H9 (cell line): ENCODE measurements around the gene ATP11B. TPM values are rescaled to one million over a fixed set of nuclear protein-coding genes. Genes with fewer than 3 reads are reported as not detected.

Source experiments
- DNase-seq: peaks from one replicate; pipeline ENCODE4 v3.0.0-alpha.2; 2017
- H2AFZ ChIP-seq: one replicate; pipeline ENCODE4 v1.6.1; 2013; ENCODE audit warnings: mild to moderate bottlenecking, low read length, control low read depth, moderate library complexity
- H2AK5ac ChIP-seq: 2 replicates; pipeline ENCODE4 v1.6.1; 2013; ENCODE audit warnings: low read length, control low read depth, mixed read lengths; ENCODE audit not compliant: insufficient read length
- H2BK120ac ChIP-seq: one replicate; pipeline ENCODE4 v1.6.1; 2013; ENCODE audit warnings: low read depth, mild to moderate bottlenecking, low read length, control low read depth, inconsistent platforms; ENCODE audit not compliant: poor library complexity, severe bottlenecking
- H2BK12ac ChIP-seq: 2 replicates; pipeline ENCODE4 v1.6.1; 2013; ENCODE audit warnings: low read length, control low read depth, mixed read lengths, low read depth; ENCODE audit not compliant: insufficient read length
- H2BK15ac ChIP-seq: 2 replicates; pipeline ENCODE4 v1.6.1; 2013; ENCODE audit warnings: low read depth, low read length, control low read depth
- H2BK20ac ChIP-seq: one replicate; pipeline ENCODE4 v1.6.1; 2013; ENCODE audit warnings: low read depth, mild to moderate bottlenecking, low read length, control low read depth, inconsistent platforms; ENCODE audit not compliant: poor library complexity, severe bottlenecking
- H2BK5ac ChIP-seq: 2 replicates; pipeline ENCODE4 v1.6.1; 2013; ENCODE audit warnings: low read length, control low read depth, mixed read lengths; ENCODE audit not compliant: insufficient read length
- H3K14ac ChIP-seq: 2 replicates; pipeline ENCODE4 v1.6.1; 2013; ENCODE audit warnings: low read length, control low read depth; ENCODE audit not compliant: insufficient read depth
- H3K18ac ChIP-seq: 2 replicates; pipeline ENCODE4 v1.6.1; 2013; ENCODE audit warnings: low read depth, mild to moderate bottlenecking, mixed read lengths, low read length, control low read depth; ENCODE audit not compliant: insufficient read length
- H3K23ac ChIP-seq: 2 replicates; pipeline ENCODE4 v1.6.1; 2013; ENCODE audit warnings: low read length, control low read depth, mixed read lengths, low read depth; ENCODE audit not compliant: insufficient read length
- H3K23me2 ChIP-seq: 2 replicates; pipeline ENCODE4 v1.6.1; 2013; ENCODE audit warnings: low read depth, mild to moderate bottlenecking, mixed read lengths, low read length, control low read depth; ENCODE audit not compliant: insufficient read length, poor library complexity, severe bottlenecking
- H3K27ac ChIP-seq: 2 replicates; pipeline ENCODE4 v1.5.1; 2013; ENCODE audit warnings: low read length, control low read depth, mixed read lengths, low read depth; ENCODE audit not compliant: insufficient read length
- H3K27me3 ChIP-seq: 2 replicates; pipeline ENCODE4 v1.6.1; 2013; ENCODE audit warnings: low read length, control low read depth, inconsistent platforms; ENCODE audit not compliant: insufficient read depth
- H3K4ac ChIP-seq: 2 replicates; pipeline ENCODE4 v1.6.1; 2013; ENCODE audit warnings: low read depth, mild to moderate bottlenecking, control low read depth, inconsistent platforms, low read length, moderate library complexity
- H3K4me1 ChIP-seq: 2 replicates; pipeline ENCODE4 v1.6.1; 2013; ENCODE audit warnings: low read length, control low read depth, inconsistent platforms; ENCODE audit not compliant: insufficient read depth
- H3K4me2 ChIP-seq: 2 replicates; pipeline ENCODE4 v1.6.1; 2013; ENCODE audit warnings: low read length, control low read depth, mixed read lengths; ENCODE audit not compliant: insufficient read length, insufficient read depth
- H3K56ac ChIP-seq: 2 replicates; pipeline ENCODE4 v1.6.1; 2013; ENCODE audit warnings: low read depth, mild to moderate bottlenecking, mixed read lengths, low read length, control low read depth; ENCODE audit not compliant: insufficient read length
- H3K79me1 ChIP-seq: 2 replicates; pipeline ENCODE4 v1.6.1; 2013; ENCODE audit warnings: low read depth, mild to moderate bottlenecking, moderate library complexity, low read length, control low read depth, inconsistent platforms; ENCODE audit not compliant: insufficient read depth, poor library complexity, severe bottlenecking
- H3K79me2 ChIP-seq: 2 replicates; pipeline ENCODE4 v1.6.1; 2013; ENCODE audit warnings: low read length, control low read depth, inconsistent platforms; ENCODE audit not compliant: insufficient read depth
- H3K9ac ChIP-seq: 2 replicates; pipeline ENCODE4 v1.6.1; 2013; ENCODE audit warnings: low read length, control low read depth, mixed read lengths; ENCODE audit not compliant: insufficient read length; ENCODE audit errors: extremely low read depth
- H3K9me3 ChIP-seq: one replicate; pipeline ENCODE4 v1.6.1; 2013; ENCODE audit warnings: low read depth, low read length, inconsistent platforms; ENCODE audit not compliant: control insufficient read depth
- H3T11ph ChIP-seq: one replicate; pipeline ENCODE4 v1.6.1; 2013; ENCODE audit warnings: mild to moderate bottlenecking, low read length, control low read depth, inconsistent platforms
- H4K20me1 ChIP-seq: one replicate; pipeline ENCODE4 v1.6.1; 2013; ENCODE audit not compliant: control insufficient read depth, insufficient read length, insufficient read depth
- H4K5ac ChIP-seq: 2 replicates; pipeline ENCODE4 v1.6.1; 2013; ENCODE audit warnings: low read depth, mild to moderate bottlenecking, mixed read lengths, low read length, control low read depth; ENCODE audit not compliant: insufficient read length
- H4K8ac ChIP-seq: replicated peaks from 2 replicates; pipeline ENCODE4 v1.6.1; 2013; ENCODE audit warnings: low read length, control low read depth, mixed read lengths, low read depth; ENCODE audit not compliant: insufficient read length
- H4K91ac ChIP-seq: 2 replicates; pipeline ENCODE4 v1.6.1; 2013; ENCODE audit warnings: low read depth, mild to moderate bottlenecking, moderate library complexity, mixed read lengths, low read length, control low read depth; ENCODE audit not compliant: insufficient read length
- H3K27ac Mint-ChIP-seq, 3 experiments: 2 replicates in 2 of 3; 3 replicates in 1 of 3; pipeline ENCODE4 v1.8.0; 2020 to 2021; ENCODE audit warnings: mixed read lengths in 3 of 3, mild to moderate bottlenecking in 1 of 3, moderate library complexity in 1 of 3
- H3K27me3 Mint-ChIP-seq: 2 replicates; pipeline ENCODE4 v1.8.0; 2021; ENCODE audit warnings: low read depth, mild to moderate bottlenecking, moderate library complexity, mixed read lengths
- H3K36me3 Mint-ChIP-seq, 3 experiments: 2 replicates in 2 of 3; 3 replicates in 1 of 3; pipeline ENCODE4 v1.8.0; 2020 to 2021; ENCODE audit warnings: low read depth in 3 of 3, mixed read lengths in 3 of 3; ENCODE audit not compliant: insufficient read depth in 1 of 3
- H3K4me1 Mint-ChIP-seq, 2 experiments: 2 replicates each; pipeline ENCODE4 v1.8.0; 2020; ENCODE audit warnings: mixed read lengths in 2 of 2
- H3K4me3 Mint-ChIP-seq, 2 experiments: 2 replicates in 1 of 2; 3 replicates in 1 of 2; pipeline ENCODE4 v1.8.0; 2020 to 2021; ENCODE audit warnings: mild to moderate bottlenecking in 2 of 2, mixed read lengths in 2 of 2, moderate library complexity in 1 of 2
- H3K9me3 Mint-ChIP-seq, 2 experiments: 2 replicates in 1 of 2; 3 replicates in 1 of 2; pipeline ENCODE4 v1.8.0; 2020; ENCODE audit warnings: mild to moderate bottlenecking in 2 of 2, mixed read lengths in 2 of 2, moderate library complexity in 1 of 2
- WGBS: extraction: QIAGEN DNeasy Blood & Tissue Kit; methylation state at CpG from one replicate; pipeline ENCODE4 v1.1.7; 2013; ENCODE audit warnings: missing lambda C conversion rate, low lambda C conversion rate, mixed read lengths; ENCODE audit not compliant: insufficient read length; ENCODE audit errors: extremely low coverage; 5-methylcytosine and 5-hydroxymethylcytosine counted together
- total RNA-seq: library from RNA; stranded (reverse); gene quantifications from 2 replicates; pipeline ENCODE4 v1.2.1, GENCODE V29; 2021
- TF ChIP-seq, protein P1 (sequence below): fragments of 200-600 bp; sonication (generic); conservative IDR thresholded peaks from 3 replicates; pipeline ENCODE4 v1.8.0; 2021; ENCODE audit warnings: antibody characterized with exemption, mild to moderate bottlenecking

Gene ATP11B
- total RNA-seq, 1 experiment from 2014 or later: 30.0 TPM

DNA sequence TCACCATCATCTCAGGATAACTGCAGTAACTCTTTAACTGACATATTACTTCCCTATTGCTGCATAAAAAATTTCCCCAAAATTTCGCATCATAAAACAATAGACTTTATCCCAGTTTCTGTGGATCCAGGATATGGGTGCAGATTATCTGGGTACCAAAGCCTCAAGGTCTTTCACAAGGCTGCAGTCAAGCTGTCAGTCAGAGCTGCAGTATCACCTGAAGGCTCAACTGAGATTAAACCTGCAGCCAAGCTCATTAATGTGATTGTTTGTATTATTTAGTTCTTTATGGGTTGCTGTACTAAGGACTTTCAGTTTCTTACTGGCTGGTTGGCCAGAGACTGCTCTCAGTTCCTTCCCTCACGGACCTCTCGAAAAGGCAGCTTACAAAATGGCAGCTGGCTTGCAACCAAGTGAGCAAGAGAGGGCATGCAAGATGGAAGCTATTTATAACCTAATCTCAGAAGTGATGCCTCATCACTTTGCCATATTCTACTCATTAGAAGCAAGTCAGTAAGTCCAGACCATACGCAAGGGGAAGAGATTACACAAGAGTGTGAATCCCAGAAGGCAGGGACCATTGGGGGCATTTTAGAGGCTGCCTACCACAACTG is 132.1 kb downstream of the ATP11B start:
- Histone ChIP-seq H3K27ac (no peak overlapping the region), H2BK12ac (no peak overlapping the region), H3K4me2 (no peak overlapping the region), H2BK20ac (no peak overlapping the region), H2BK120ac (no peak overlapping the region), H3K23me2 (no peaks in the 10 kb centered on the region), H3K18ac (peak overlapping the region; percentile 34), H2AK5ac (no peak overlapping the region), H3K79me2 (no peaks in the 10 kb centered on the region), H4K91ac (no peak overlapping the region), H3K9ac (no peak overlapping the region), H2BK15ac (no peak overlapping the region), H3T11ph (no peak overlapping the region), H3K14ac (no peak overlapping the region), H3K4ac (no peak overlapping the region), H3K9me3 (no peaks in the 10 kb centered on the region), H4K20me1 (no peaks in the 10 kb centered on the region), H2AFZ (no peak overlapping the region), H3K56ac (no peak overlapping the region), H3K4me1 (peaks cover 2% of the 10 kb centered on the region; the same call in 1 of the 2 replicates), H4K8ac (no peak overlapping the region), H3K79me1 (no peaks in the 10 kb centered on the region), H2BK5ac (no peak overlapping the region), H3K27me3 (no peaks in the 10 kb centered on the region), H3K23ac (no peak overlapping the region), H4K5ac (no peak overlapping the region)
- H3K27me3 Mint-ChIP-seq: no peaks in the 10 kb centered on the region
- no peak overlapping the region for H3K4me3 Mint-ChIP-seq
- TF ChIP-seq, protein P1, sequence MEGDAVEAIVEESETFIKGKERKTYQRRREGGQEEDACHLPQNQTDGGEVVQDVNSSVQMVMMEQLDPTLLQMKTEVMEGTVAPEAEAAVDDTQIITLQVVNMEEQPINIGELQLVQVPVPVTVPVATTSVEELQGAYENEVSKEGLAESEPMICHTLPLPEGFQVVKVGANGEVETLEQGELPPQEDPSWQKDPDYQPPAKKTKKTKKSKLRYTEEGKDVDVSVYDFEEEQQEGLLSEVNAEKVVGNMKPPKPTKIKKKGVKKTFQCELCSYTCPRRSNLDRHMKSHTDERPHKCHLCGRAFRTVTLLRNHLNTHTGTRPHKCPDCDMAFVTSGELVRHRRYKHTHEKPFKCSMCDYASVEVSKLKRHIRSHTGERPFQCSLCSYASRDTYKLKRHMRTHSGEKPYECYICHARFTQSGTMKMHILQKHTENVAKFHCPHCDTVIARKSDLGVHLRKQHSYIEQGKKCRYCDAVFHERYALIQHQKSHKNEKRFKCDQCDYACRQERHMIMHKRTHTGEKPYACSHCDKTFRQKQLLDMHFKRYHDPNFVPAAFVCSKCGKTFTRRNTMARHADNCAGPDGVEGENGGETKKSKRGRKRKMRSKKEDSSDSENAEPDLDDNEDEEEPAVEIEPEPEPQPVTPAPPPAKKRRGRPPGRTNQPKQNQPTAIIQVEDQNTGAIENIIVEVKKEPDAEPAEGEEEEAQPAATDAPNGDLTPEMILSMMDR: no peak
- DNase-seq: no peak
- H3K36me3 Mint-ChIP-seq: peaks cover 0 to 4% (median 0%) of the 10 kb centered on the region in 3 experiments; a peak in 3 of 7 replicates
- no peaks in the 10 kb centered on the region for H3K9me3 Mint-ChIP-seq
- 100% methylated on average over 1 of the region's 4 CpGs for WGBS
- peaks cover 15 to 19% of the 10 kb centered on the region in 2 experiments for H3K4me1 Mint-ChIP-seq
- H3K27ac Mint-ChIP-seq: no peak overlapping the region; a peak in 1 of 7 replicates
